H7 (cell line): ENCODE results near the gene FLNA. TPM values are rescaled to one million over a fixed set of nuclear protein-coding genes. Genes with fewer than 3 reads are reported as not detected.

ENCODE experiments used
- DNase-seq: peaks from one replicate; pipeline ENCODE4 v3.0.0; 2012
- H3K27me3 ChIP-seq: 2 replicates; pipeline ENCODE4 v1.6.0; 2011; ENCODE audit warnings: mild to moderate bottlenecking, low read length; ENCODE audit not compliant: control insufficient read depth, insufficient read depth
- H3K36me3 ChIP-seq: replicated peaks from 2 replicates; pipeline ENCODE4 v1.5.1; 2011; ENCODE audit warnings: low read length; ENCODE audit not compliant: control insufficient read depth, insufficient read depth
- H3K4me3 ChIP-seq: 2 replicates; pipeline ENCODE4 v1.5.1; 2011; ENCODE audit warnings: low read depth, mild to moderate bottlenecking, control low read depth, low read length, moderate library complexity; ENCODE audit not compliant: insufficient read depth
- total RNA-seq: library from RNA; depleted of rRNA; stranded (reverse); fragments of >200 nt; shearing (Covaris generic); gene quantifications from 2 replicates; pipeline ENCODE4 v1.2.3, GENCODE V29; 2014

FLNA gene
- total RNA-seq, 1 experiment from 2014 or later = 799 TPM

DNA sequence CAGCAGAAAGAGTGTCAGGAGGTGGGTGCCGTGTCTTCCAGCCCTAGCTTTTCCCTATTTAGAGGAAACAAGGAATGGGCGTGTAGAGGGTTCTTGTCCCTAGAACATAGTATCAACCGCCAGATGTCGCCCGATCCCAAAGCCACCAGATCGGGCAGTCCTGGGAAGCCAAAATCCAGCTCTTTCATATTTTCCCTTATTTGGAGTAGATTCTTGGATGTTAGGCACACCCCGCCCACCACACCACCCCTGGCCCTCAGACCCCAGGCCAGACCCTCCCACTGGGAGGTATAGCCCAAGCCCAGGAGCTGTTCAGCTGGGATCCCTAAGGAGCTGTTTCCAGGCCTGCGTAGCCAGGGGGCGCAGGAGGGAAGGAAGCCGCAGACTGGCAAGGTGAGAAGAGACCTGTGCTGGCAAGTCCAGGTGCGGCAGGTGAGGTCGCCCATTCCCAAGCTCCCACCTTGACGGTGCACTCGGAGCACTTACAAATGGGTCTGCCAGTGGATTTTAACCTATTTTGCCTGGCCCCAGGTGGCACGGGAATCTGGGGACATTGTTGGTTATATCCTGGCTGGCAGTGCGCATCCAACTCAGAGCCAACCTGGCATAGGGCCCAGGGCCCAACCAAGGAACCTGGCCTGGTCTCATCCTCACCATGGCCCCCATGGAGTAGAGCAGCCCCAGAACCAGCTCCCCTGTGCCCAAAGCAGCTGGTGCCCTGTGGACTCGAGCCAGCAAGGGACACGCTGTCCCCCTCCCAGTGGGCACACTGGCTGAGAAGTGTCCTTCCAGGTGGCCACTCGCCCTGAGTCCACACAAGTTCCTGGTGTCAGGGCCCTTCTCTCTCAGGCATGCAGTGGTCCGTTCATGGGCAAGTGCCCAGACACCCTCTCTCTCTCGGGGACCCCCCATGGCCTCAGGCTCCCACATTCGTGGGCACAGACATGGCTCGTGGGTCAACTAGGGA lies 811 bp downstream of the FLNA start:
- peaks cover 1% of the 10 kb centered on the region; the same call in 1 of the 2 replicates for H3K36me3 ChIP-seq
- peak; percentile 84 for DNase-seq
- H3K4me3 ChIP-seq = peak overlapping the region; percentile 30
- peaks cover 6% of the 10 kb centered on the region; the same call in 1 of the 2 replicates for H3K27me3 ChIP-seq

DNA sequence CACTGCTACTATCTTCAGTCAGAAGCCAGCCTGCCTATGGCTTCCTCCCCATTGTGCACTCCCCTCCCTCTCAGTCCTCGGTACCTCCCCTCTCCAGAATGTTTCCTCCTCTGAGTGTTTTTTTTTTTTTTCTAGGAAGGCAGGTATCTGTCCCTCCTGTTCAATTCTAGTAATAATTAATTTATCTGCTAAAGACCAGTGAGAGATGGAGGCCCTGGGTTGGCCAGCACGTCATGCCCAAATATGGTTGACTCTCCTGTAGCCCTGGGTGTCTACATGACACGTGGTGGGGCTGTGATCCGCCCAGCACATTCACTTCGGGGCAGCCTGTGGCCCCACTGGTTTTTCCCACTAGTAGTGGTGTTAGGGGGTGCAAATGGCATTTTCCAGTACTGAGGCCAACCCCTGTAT lies 1.8 kb downstream of the FLNA start:
- H3K36me3 ChIP-seq = peaks cover 4% of the 10 kb centered on the region
- H3K27me3 ChIP-seq = peaks cover 6% of the 10 kb centered on the region; the same call in 1 of the 2 replicates
- H3K4me3 ChIP-seq = no peak overlapping the region; the same call in 1 of the 2 replicates
- DNase-seq = no peak

DNA sequence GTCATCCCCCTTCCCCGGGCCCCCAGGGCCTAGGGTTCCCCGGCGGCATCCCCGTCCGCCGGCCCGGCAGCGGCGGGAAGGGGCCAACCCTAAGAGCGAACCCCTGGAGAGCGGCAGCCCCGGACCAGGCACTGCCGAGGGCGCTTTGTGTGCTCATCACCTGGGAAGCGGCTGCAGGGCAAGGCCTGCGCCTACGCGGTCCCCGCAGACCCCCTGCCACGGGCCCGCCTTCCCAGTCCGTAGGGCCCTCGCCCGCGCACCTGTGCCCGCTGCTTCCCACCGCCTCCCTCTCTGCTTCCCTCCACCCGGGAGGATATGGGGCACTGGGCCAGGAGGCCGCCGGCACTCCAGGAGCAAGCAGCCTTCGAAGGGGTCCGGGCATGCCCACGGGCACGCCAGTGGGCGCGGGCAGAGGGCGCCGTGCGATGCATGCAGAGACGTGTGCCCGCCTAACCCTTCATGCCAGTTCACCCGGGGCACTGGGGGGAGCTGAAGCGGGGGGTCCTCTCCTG lies 2.6 kb downstream of the FLNA start:
- Histone ChIP-seq H3K4me3 (peak overlapping the region; percentile 57), H3K27me3 (peaks cover 6% of the 10 kb centered on the region; the same call in 1 of the 2 replicates), H3K36me3 (peaks cover 10% of the 10 kb centered on the region)
- peak; percentile 82 for DNase-seq

DNA sequence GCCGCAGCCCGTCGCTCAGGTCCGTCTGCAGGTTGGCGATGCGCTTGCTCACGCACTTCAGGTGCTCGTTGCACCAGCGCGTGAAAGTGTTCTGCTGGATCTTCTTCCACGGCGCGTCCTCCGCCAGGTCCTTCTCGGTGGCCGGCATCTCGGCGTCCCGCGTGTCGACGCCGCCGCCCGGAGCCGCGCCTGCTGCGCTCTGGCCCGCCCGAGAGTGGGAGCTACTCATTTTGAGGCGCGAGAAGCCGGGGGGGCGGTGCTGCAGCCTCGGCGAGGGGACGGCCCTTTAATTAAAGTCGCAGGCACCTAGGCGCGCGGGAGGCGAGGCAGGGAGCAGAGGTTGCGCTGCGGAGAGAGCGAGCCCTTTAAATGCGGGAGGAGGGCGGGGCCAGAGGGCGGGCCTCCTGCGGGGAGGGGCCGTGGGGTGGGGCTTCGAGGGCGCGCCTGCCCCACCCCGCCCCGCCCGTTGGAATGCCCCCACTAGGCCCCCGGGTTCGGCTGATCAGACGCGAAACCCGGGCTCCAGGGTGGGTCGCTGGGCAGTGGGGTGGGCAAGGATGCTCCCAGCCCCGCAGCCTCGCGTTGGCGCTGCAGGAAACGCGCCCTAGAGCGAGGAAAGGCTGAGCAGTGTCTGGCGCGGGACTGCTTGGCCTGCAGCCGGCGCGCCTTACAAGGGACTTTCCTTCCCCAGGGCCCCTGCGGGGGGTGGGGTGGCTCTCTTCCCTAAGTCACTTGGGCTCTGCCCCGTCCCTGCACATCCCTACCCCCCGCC lies 3.2 kb downstream of the FLNA start:
- H3K36me3 ChIP-seq = peaks cover 14% of the 10 kb centered on the region
- H3K4me3 ChIP-seq = peak overlapping the region; percentile 94
- peak; percentile 95 for DNase-seq
- peaks cover 6% of the 10 kb centered on the region; the same call in 1 of the 2 replicates for H3K27me3 ChIP-seq

DNA sequence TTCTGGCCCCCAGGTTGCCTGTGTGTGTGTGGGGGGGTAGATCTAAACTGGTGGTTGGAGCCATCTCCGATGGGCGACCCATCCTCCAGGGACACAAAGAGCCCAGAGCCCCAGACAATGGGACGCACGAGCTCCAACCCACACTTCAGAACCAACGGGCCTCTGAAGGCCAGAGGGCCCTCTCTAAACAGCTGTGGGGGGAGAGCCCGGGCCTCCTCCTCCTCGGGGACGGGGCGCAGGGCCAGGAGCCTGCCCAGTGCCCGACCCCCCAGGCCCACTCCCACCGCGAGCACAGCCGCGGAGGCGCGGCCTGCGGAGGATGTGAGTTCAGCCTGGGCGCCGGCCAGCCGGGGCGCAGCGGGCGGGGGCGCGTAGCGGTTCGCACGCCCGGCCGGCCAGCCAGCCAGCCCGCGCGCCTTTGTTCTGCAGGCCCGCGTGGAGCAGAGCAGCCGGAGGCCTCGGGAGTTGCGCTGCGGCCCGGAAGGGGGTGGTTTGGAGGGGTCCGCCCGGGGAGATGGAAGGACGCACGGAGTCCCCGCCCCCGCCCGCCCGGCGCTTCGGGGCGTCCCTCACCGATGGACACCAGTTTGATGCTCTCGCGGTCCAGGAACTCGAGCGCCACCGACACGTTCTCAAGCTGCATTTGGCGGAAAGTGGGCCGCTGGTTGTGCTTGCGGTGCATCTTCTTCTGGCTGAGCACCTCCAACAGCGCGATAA lies 4.0 kb downstream of the FLNA start:
- H3K27me3 ChIP-seq = peaks cover 6% of the 10 kb centered on the region; the same call in 1 of the 2 replicates
- H3K36me3 ChIP-seq = peaks cover 18% of the 10 kb centered on the region
- H3K4me3 ChIP-seq = peak overlapping the region; percentile 94
- peak; percentile 71 for DNase-seq

DNA sequence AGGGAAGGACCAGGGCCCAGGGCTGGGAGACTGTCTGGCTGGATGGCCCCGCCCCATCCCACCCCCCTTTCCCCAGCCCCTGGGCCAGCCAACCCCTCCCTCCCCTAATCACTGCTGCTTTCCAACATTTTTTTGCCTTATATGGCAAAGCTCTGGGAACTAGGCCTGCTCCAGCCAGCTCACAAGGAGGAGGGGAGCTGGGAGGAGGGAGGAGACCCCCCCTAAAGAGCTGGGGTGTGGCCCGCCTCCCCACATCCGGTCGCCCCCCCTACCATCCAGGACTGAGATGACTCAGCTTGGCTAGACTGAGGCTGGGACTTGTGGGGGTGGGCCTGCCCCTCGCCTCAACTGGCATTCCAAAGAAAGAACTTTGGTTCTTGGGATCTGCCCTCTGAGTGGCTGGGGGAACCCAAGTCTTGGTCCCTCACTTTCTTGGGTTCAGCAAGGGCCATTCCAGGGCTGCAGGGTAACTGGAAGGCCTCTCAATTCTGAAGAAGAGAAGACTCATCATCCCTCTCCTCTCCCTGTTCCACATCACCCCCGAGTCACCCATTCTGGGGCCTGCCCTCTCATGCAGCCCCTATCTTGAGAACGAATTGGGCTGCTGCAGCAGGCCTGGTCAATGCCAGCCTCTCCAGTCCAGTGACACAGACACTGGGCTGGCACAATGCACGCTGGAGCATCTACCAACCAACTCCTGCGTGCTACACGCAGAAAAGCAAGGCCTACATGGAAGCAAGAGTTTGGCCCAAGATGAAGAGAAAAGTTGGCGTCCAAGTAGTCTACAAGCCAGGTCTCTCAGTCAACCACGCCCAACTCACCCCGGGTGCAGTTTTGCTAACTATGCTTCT lies 4.8 kb downstream of the FLNA start:
- H3K27me3 ChIP-seq = peaks cover 6% of the 10 kb centered on the region; the same call in 1 of the 2 replicates
- peak; percentile 92 for DNase-seq
- H3K4me3 ChIP-seq = peak overlapping the region; percentile 94
- peaks cover 23% of the 10 kb centered on the region for H3K36me3 ChIP-seq

DNA sequence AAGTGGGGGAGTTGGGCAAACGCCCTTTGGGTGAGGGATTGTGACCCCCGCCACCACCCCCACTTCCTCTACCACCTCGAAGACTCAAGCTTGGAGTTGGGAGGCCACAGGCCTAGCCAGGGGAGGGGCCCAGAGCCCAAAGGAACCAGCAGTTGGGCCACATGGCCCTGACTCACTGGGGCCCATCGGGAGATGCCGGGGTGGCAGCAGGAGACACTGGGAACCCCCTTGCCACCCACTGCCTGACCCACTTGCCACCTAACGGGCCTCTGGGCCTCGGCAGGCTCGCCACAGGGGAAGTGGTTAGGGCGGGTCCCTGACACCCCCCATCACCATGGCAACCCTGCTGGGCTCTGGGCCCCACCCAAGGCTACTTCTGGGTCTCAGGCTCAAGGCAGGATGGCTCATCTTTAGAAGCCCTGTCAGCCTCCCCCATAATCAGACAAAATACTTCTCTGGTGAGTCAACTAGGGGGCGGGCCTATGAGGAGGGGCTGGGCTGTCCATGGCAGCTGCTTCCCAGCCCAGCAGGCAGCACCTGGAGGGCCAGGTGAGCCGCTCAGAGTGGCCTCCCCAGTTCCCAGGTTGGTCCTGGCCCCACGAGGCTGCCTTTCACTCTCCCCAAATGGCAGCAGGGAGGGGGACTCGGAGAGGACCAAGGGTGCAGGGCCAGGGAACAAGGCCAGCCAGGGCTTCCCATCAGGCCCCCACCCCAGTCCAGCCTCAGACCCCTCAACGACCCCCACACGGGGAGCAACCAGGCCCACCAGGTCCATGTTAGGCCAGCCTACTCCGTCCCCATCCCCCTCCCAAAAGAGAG lies 5.6 kb downstream of the FLNA start:
- H3K4me3 ChIP-seq = peak overlapping the region; percentile 94
- peaks cover 29% of the 10 kb centered on the region for H3K36me3 ChIP-seq
- DNase-seq = peak; percentile 81
- peaks cover 3% of the 10 kb centered on the region; the same call in 1 of the 2 replicates for H3K27me3 ChIP-seq

DNA sequence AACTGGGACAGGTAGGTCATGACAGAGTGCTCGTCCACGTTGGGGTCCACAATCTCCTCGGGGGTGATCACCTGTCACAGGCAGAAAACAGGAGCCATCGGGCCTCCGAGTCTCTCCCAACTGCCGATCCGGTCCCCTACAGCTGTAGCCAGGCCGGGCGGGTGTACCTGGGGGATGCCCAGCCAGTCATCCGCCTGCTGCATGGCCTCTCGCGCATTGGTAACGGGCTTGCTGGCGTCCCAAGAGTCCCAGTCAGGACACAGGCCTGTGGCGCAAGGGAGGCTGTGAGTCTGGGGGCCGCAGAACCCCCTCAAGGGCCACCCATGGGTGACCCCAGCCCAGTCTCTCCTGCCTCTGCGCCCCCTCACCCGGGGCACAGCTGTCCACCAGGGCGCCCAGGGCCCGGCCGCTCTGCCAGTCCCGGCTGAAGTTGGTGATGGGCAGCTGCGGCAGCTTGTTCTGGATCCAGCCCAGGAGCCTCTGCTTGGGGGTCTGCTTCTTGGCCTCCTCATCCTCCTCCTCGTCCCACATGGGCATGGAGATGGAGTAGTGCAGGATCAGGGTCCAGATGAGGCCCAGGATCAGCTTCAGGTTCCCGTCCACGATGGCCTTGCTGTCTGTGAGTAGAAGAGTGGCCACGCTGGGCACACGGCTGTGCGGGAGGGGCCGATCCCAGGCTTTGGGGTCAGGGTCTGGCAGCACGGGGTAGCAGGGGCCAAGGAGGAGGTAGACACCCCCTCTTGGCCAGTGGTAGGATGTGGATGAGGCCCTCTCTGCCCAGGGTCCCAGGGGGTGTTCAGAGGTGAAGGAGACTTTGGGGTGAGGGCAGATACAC lies 6.7 kb downstream of the FLNA start:
- Histone ChIP-seq H3K36me3 (peaks cover 33% of the 10 kb centered on the region), H3K4me3 (no peak overlapping the region), H3K27me3 (peaks cover 3% of the 10 kb centered on the region; the same call in 1 of the 2 replicates)
- no peak for DNase-seq

DNA sequence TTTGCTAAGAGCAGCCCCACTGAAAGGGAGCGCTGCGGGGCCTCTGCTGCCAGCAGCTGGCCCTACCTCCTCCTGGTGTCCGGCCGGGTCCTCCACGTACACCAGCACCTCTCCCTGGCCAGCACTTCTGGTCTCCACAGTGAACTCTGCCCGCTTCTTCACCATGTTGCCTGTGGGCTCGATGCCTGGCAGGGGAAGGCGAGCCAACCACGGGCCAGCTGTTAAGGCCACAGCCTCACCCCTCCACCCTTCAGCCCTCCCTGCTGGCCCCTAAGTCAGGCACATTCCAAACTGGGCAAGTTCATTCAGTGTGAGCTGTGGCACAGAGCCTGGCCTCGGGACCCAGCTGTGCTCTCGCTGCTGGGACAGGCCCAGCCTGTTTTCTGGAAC lies 7.8 kb downstream of the FLNA start:
- DNase-seq = no peak
- Histone ChIP-seq H3K36me3 (peaks cover 41% of the 10 kb centered on the region), H3K27me3 (no peaks in the 10 kb centered on the region), H3K4me3 (no peak overlapping the region)

DNA sequence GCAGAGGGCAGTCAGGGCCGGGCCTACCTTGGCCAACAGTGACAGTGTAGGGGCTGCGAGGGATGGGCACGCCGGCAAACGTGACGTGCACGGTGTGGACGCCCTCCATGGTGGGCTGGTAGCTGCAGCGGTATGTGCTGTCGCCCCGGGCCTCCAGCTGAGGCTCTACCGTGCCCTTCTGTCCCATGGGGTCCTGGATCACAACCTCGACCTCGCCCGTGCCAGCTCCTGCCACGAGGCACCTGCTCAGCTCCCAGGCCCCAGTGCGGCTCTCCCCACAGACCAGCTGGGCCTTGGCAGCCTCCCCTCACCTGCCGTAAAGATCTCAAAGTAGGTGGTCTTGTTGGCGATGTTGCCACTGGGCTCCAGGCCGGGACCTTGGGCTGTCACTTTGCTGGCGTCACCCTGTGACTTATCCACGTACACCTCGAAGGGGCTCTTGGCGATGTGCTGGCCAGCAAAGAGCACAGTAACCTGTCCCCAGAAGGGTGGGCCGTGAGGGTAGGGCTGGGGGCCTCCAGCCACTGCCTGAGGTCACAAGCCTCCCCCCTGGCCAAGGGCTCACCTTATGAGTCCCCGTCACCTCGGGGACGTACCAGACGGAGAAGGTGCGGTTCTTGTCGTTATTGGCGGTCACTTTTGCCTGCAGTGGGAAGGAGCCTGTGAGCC lies 8.3 kb downstream of the FLNA start:
- no peaks in the 10 kb centered on the region for H3K27me3 ChIP-seq
- H3K4me3 ChIP-seq = no peak overlapping the region
- peaks cover 46% of the 10 kb centered on the region for H3K36me3 ChIP-seq
- no peak for DNase-seq

DNA sequence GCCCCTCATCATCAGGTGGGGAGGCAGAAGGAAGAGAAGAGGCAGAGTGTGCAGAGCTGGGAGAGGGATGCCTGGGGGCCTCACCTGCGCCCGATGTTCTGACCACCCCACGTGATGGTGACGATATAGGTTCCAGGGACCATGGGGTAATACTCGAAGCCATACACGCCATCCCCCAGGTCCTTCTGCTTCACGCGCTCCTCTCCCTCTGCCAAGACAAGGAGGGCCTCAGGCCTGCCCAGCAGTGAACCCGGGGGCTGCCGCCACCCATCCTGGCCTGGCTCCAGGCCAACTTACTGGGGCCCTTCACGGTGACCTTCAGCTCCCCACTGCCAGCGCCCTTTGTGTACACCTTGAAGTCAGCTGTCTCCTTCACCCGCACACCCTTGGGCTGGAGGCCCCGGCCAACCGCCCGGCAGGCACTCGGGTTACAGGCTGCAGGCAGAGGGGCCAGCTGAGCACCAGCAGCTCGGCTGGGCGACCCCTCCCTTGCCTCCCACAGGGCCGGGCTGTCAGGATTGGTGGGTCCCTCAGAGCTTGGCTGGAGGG lies 9.3 kb downstream of the FLNA start:
- Histone ChIP-seq H3K36me3 (peaks cover 46% of the 10 kb centered on the region), H3K4me3 (no peak overlapping the region), H3K27me3 (no peaks in the 10 kb centered on the region)
- no peak for DNase-seq
